Stomach smooth muscle (tissue), 2 donors: ENCODE data around the gene CENPP.
A peak's percentile ranks its signal among the peaks of the same experiment; 100 is the strongest.

Experiments used
- H3K27ac ChIP-seq: one replicate; pipeline ENCODE4 v1.7.0; 2013; ENCODE audit warnings: mild to moderate bottlenecking, low read length, inconsistent platforms
- H3K27me3 ChIP-seq, 2 donors: one replicate each; pipeline ENCODE4 v1.7.0; 2013; ENCODE audit warnings: low read length in 2 of 2; ENCODE audit not compliant: insufficient read depth in 2 of 2, control insufficient read depth in 1 of 2
- H3K36me3 ChIP-seq, 2 donors: one replicate each; pipeline ENCODE4 v1.7.0; 2013; ENCODE audit warnings: low read length in 2 of 2; ENCODE audit not compliant: control insufficient read depth in 2 of 2, insufficient read depth in 2 of 2
- H3K4me1 ChIP-seq: one replicate; pipeline ENCODE4 v1.7.0; 2013; ENCODE audit warnings: low read length; ENCODE audit not compliant: control insufficient read depth, insufficient read depth
- H3K4me3 ChIP-seq, 2 donors: one replicate each; pipeline ENCODE4 v1.7.0; 2013; ENCODE audit warnings: low read length in 2 of 2
- H3K9ac ChIP-seq, 2 donors: one replicate each; pipeline ENCODE4 v1.7.0; 2013; ENCODE audit warnings: low read length in 2 of 2, mild to moderate bottlenecking in 1 of 2
- H3K9me3 ChIP-seq, 2 donors: one replicate each; pipeline ENCODE4 v1.7.0; 2013; ENCODE audit warnings: low read length in 2 of 2; ENCODE audit not compliant: control insufficient read depth in 2 of 2
- donor health status: healthy.
- donor health status: Pancreatic carcinoma.

The CENPP gene

DNA sequence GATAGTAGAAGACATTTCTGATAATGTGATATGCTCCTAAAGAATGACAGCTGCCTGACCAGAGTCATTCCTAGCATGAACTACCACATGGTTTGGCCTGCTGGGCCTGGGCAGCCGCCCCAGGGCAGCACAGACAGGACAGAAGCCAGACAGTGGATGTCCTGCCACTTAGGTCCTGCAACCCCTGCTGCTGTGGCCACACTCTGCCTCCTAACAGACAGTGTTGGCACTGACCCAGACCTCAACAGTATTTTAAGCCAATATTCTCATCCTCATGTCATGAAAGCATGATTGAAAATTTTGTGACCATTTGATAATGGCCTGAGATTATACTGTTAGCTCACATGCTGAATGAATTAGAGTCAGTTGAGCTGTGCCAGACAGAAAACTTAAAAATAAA is 15.8 kb downstream of the CENPP start:
- Histone ChIP-seq H3K36me3 (peaks cover 4 to 5% of the 10 kb centered on the region in 2 donors), H3K9me3 (no peaks in the 10 kb centered on the region), H3K9ac (no peak overlapping the region), H3K4me1 (peaks cover 3% of the 10 kb centered on the region), H3K27me3 (no peaks in the 10 kb centered on the region), H3K4me3 (no peak overlapping the region), H3K27ac (peak overlapping the region; percentile 1)

DNA sequence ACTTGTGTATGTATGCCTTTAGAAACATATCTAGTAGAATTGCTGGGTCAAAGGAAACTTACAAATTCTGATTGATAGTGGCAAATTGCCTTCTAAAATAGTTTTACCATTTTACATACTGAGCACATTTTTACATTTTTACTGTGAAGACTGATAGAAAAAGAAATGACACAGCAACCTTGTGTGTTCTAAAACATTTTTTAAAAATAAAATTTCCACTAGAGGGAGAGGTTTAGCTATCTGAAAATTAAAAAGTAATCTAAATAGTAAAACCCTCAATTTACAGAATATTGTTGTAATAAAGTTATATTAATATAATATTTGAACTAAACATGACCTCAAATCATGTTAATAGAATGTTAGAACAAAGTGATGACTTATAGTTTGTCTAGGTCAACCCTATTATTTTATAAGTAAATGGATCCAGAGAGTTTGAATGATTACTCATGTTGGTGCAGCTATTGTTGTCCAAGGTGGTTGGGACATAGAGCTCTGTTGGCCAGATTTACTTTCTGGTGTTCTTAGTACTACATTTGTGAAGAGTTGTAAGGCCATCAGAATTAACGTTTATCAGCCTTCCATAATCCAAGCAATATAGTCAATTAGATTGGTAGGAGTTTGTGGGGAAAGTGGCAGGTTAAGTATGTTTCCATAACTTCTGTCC is 17.2 kb downstream of the CENPP start:
- no peak overlapping the region for H3K9ac ChIP-seq
- H3K4me1 ChIP-seq = peaks cover 3% of the 10 kb centered on the region
- H3K4me3 ChIP-seq = no peak overlapping the region
- H3K27ac ChIP-seq = peak overlapping the region; percentile 1
- no peaks in the 10 kb centered on the region for H3K9me3 ChIP-seq
- H3K27me3 ChIP-seq = no peaks in the 10 kb centered on the region
- H3K36me3 ChIP-seq = peaks cover 0 to 3% of the 10 kb centered on the region in 2 donors

DNA sequence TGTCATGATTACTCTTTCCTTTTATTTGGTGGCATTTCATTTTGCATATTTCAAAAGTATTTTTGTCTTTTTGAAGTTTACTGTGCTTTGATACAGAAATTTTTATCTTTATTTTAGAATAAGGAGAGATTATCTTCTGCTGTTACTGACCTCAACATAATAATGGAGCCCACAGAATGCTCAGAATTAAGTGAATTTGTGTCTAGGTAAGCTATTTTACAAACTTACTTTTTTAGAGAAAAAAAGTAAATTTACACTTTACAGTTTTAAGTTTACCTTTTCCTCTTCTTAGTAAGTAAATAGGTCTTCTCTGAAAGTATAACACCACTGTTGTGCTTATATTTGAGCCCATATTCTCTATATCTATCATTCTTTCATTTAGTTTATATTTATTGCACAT is 19.8 kb downstream of the CENPP start:
- no peak overlapping the region for H3K4me3 ChIP-seq
- no peak overlapping the region for H3K9ac ChIP-seq
- H3K27me3 ChIP-seq = no peaks in the 10 kb centered on the region
- H3K36me3 ChIP-seq = no peaks in the 10 kb centered on the region
- no peaks in the 10 kb centered on the region for H3K9me3 ChIP-seq
- no peak overlapping the region for H3K27ac ChIP-seq
- peaks cover 3% of the 10 kb centered on the region for H3K4me1 ChIP-seq

DNA sequence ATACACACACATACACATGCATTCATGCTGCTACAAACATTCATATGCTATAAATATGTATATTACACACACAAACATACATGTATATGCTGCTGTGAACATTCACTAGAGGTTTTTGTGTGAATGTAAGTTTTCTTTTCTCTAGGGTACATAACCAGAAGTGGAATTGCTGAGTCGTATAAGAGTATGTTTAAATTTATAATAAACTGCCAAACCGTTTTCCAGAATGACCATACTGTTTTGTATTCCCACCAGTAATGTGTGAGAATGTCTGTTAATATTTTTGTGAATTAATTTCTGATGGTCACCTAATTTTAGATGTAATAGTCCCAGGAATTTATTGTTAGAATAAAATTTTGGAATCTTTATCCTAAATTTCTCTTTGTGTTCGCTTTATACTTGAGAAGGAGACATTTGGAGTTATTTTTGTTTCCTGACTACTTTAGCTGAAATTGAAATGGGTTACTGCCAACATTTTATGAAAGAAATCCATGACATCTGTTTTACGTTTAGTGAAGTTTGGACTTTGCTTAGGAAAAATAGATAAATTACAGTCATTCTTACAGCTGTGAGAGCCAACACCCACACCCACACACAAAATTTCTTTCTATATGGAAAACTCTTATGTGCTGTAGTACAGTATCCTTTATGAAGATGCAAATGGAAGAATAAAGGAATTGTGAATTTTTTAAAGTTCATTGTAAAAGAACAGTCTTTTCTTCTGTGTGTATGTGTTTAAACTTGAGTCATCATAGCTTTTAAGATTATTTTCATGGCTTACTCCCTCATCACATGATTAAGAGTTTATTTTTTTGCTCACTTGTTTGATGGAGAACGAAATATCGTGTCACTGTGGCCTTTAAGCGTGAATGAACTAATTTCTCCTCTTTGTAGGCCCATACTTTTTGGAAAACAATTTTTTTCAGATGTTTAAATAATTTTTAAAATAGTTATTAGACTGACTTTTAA is 24.3 kb downstream of the CENPP start:
- Histone ChIP-seq H3K4me1 (peaks cover 5% of the 10 kb centered on the region), H3K9me3 (no peaks in the 10 kb centered on the region), H3K9ac (peak overlapping the region in 1 of 2 donors; percentile 57), H3K36me3 (no peaks in the 10 kb centered on the region), H3K4me3 (no peak overlapping the region), H3K27me3 (no peaks in the 10 kb centered on the region), H3K27ac (peak overlapping the region; percentile 53)

DNA sequence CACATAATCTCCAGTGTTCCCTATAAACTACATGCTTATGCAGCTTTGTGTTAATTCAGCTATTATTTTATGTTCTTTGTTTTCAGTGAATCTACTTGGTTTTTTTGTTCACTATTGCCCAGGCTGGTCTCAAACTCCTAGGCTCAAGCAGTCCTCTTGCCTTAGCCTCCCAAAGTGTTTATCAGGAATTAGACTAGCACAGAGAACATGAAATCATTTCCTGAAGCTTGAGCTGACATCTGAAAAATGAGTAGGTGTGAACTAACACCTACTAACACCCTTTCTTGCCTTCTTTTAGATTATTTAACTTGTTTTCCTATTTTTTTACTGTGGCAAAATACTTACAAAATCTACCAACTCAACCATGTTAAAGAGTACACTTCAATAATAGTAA is 25.0 kb downstream of the CENPP start:
- Histone ChIP-seq H3K27me3 (no peaks in the 10 kb centered on the region), H3K4me3 (no peak overlapping the region), H3K4me1 (peaks cover 5% of the 10 kb centered on the region), H3K9me3 (no peaks in the 10 kb centered on the region), H3K9ac (no peak overlapping the region), H3K36me3 (no peaks in the 10 kb centered on the region), H3K27ac (peak overlapping the region; percentile 53)

DNA sequence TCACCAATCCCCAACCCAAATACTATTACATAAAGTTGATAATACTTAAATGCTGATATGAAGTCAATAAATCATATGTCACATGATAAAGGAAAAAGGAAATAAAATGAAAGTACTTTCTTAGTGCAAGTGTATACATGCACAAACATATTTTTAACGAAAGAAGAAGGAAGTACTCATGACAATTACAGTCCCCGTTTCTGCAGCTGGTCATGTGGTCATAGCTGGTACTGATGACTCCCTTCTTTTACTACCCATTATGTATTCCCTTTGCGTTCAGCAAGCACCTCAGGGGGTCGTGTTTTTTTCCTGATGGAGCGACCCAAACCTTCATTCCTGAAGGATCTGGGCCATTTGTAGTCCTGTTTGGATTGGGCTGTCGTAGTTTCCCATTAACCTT is 27.3 kb downstream of the CENPP start:
- Histone ChIP-seq H3K4me3 (no peak overlapping the region), H3K4me1 (peaks cover 5% of the 10 kb centered on the region), H3K36me3 (no peaks in the 10 kb centered on the region), H3K27ac (no peak overlapping the region), H3K9me3 (no peaks in the 10 kb centered on the region), H3K9ac (no peak overlapping the region), H3K27me3 (no peaks in the 10 kb centered on the region)

DNA sequence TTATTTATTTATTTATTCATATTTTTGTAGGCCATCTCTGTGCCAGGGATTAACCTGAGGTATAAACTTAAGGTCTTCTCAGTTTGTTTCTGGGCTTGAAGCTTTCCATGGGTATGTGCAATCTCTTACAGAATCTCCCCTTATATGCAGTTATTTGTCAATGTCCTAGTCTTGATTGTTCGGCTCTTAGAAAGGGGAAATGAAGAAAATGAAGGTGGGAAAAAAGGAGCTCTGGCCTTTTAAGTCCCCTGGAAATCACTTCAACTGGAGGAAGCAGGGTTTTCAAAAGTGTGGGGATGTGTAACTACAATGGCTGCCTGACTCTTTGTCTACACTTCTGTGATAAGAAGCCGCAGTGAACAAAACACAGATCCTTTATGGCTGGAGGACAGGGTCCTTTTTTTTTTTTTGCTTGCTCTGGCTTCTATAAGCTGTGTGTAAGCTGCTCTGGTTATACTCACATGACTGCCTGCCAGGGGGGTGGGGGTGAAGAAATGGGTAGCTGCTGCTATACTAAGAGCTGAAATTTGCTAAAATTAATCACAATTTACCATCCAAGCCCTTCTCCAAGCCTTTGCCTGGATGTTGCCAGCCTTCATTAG is 33.7 kb downstream of the CENPP start:
- Histone ChIP-seq H3K27ac (peak overlapping the region; percentile 63), H3K9me3 (no peaks in the 10 kb centered on the region), H3K27me3 (no peaks in the 10 kb centered on the region), H3K4me1 (peaks cover 4% of the 10 kb centered on the region), H3K4me3 (no peak overlapping the region), H3K36me3 (no peaks in the 10 kb centered on the region), H3K9ac (peak overlapping the region; percentile 13 to 48)

DNA sequence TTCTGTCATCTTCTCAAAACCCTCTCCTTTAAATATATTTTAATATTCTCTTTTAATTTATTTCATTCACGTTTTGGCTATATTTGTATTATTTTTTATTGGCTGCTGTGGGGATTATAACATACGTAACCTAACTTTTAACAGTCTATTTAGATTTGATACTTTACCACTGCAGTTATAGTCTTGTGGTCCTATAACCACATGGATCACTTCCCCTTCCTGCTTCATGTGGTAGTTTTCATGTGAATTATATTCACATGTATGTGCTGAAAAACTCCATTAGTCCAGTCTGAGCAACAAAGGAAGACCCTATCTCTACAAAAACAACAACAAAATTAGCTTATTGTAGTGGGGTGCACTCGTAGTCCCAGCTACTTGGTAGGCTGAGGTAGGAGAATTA is 34.3 kb downstream of the CENPP start:
- Histone ChIP-seq H3K4me1 (peaks cover 4% of the 10 kb centered on the region), H3K9ac (peak overlapping the region in 1 of 2 donors; percentile 13), H3K9me3 (no peaks in the 10 kb centered on the region), H3K27ac (no peak overlapping the region), H3K36me3 (no peaks in the 10 kb centered on the region), H3K27me3 (no peaks in the 10 kb centered on the region), H3K4me3 (no peak overlapping the region)

DNA sequence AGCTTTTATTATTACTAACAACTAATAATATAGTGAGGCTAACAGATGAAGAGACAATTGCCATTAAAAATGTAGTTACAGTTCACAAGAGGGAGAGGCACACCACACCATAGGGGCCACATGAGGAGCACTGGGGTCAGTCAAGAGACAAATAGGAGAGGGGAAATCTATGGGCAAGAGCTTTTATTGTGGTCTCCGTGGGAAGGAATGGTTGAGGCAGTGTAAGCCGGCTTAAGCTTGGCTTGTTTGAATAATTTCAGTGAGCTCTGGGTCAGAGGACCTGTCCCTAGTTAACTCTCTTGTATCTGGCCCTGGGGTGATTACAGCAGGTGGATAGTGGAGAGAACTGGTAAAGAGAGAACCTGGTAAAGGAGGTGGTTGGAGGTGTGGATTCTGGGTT is 43.3 kb downstream of the CENPP start:
- no peak overlapping the region for H3K27ac ChIP-seq
- no peaks in the 10 kb centered on the region for H3K27me3 ChIP-seq
- H3K36me3 ChIP-seq = no peaks in the 10 kb centered on the region
- H3K4me1 ChIP-seq = no peaks in the 10 kb centered on the region
- H3K9me3 ChIP-seq = no peaks in the 10 kb centered on the region
- H3K9ac ChIP-seq = no peak overlapping the region
- H3K4me3 ChIP-seq = no peak overlapping the region

DNA sequence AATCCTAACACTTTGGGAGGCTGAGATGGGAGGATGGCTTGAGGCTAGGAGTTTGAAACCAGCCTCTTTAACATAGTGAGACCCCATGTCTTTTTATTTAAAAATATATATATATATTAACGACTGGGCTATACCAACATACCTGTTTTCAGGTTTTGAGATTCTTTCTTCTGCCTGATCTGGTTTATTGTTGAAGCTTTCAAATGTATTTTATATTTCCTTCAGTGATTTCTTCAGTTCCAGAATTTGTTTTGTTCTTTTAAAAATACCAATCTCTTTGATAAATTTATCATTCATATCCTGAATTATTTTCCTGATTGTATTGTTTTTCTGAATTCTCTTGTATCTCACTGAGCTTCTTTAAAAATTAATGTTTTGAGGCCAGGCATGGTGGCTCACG is 47.4 kb downstream of the CENPP start:
- H3K9me3 ChIP-seq = no peaks in the 10 kb centered on the region
- no peaks in the 10 kb centered on the region for H3K27me3 ChIP-seq
- H3K9ac ChIP-seq = no peak overlapping the region
- H3K27ac ChIP-seq = no peak overlapping the region
- no peaks in the 10 kb centered on the region for H3K4me1 ChIP-seq
- H3K4me3 ChIP-seq = no peak overlapping the region
- H3K36me3 ChIP-seq = no peaks in the 10 kb centered on the region
